CD4-positive, CD25-positive, alpha-beta regulatory T cell (primary cell): Measurements from ENCODE around the gene ASCC3. TPM values are rescaled to one million over a fixed set of nuclear protein-coding genes. Genes with fewer than 3 reads are reported as not detected.

Experiments used
- ATAC-seq, 2 donors: fragments of 150-1000 bp; cut with Tn5 transposase; one replicate each; pipeline ENCODE4 v1.10.0; 2021; ENCODE audit warnings: low read depth in 2 of 2, moderate number of reproducible peaks in 2 of 2, moderate library complexity in 1 of 2
- DNase-seq, 3 donors: peaks; one replicate each; pipeline versions ENCODE4 v3.0.0 to v3.0.0-alpha.2; 2012 to 2022; ENCODE audit warnings: mixed read lengths in 1 of 3
- H3K27ac ChIP-seq: one replicate; pipeline ENCODE4 v1.7.0; 2013; ENCODE audit warnings: mild to moderate bottlenecking, low read length; ENCODE audit not compliant: insufficient read depth, poor library complexity, severe bottlenecking
- H3K27me3 ChIP-seq: one replicate; pipeline ENCODE4 v1.7.0; 2013; ENCODE audit warnings: low read length; ENCODE audit not compliant: control insufficient read depth, insufficient read depth
- H3K36me3 ChIP-seq: one replicate; pipeline ENCODE4 v1.7.0; 2013; ENCODE audit warnings: mild to moderate bottlenecking, low read length, moderate library complexity; ENCODE audit not compliant: control insufficient read depth, insufficient read depth
- H3K4me1 ChIP-seq: 2 replicates; pipeline ENCODE4 v1.7.0; 2013; ENCODE audit warnings: mild to moderate bottlenecking, low read length; ENCODE audit not compliant: insufficient read depth, control insufficient read depth, poor library complexity, severe bottlenecking
- H3K4me3 ChIP-seq: one replicate; pipeline ENCODE4 v1.7.0; 2013; ENCODE audit warnings: low read depth, mild to moderate bottlenecking, low read length, moderate library complexity
- H3K9me3 ChIP-seq, 2 experiments: 1 replicate in 1 of 2; 2 replicates in 1 of 2; pipeline ENCODE4 v1.7.0; 2013; ENCODE audit warnings: low read length in 2 of 2, mild to moderate bottlenecking in 1 of 2, moderate library complexity in 1 of 2; ENCODE audit not compliant: control insufficient read depth in 2 of 2
- H3K27ac Mint-ChIP-seq, 3 donors: one replicate each; pipeline ENCODE4 v1.8.0; 2020 to 2022; ENCODE audit warnings: mild to moderate bottlenecking in 3 of 3, mixed read lengths in 3 of 3, moderate library complexity in 2 of 3
- H3K27me3 Mint-ChIP-seq: one replicate; pipeline ENCODE4 v1.8.0; 2022; ENCODE audit warnings: mild to moderate bottlenecking, mixed read lengths
- H3K36me3 Mint-ChIP-seq: one replicate; pipeline ENCODE4 v1.8.0; 2020; ENCODE audit warnings: mixed read lengths
- H3K4me1 Mint-ChIP-seq, 4 donors: one replicate each; pipeline ENCODE4 v1.8.0; 2020 to 2022; ENCODE audit warnings: mixed read lengths in 4 of 4, mild to moderate bottlenecking in 1 of 4
- H3K4me3 Mint-ChIP-seq, 4 donors: one replicate each; pipeline ENCODE4 v1.8.0; 2020 to 2022; ENCODE audit warnings: mild to moderate bottlenecking in 4 of 4, mixed read lengths in 4 of 4, moderate library complexity in 3 of 4
- H3K9me3 Mint-ChIP-seq, 7 donors: one replicate each; pipeline ENCODE4 v1.8.0; 2020 to 2022; ENCODE audit warnings: mixed read lengths in 7 of 7, mild to moderate bottlenecking in 3 of 7, moderate library complexity in 2 of 7
- polyA plus RNA-seq, 4 donors: library from polyadenylated mRNA; unstranded; fragments of 300-500 nt; fragmentation: Illumina TruSeq; gene quantifications; one replicate each; pipeline ENCODE4 v1.2.3, GENCODE V29; 2021
- total RNA-seq: library from RNA; stranded (reverse); gene quantifications from one replicate; pipeline ENCODE4 v1.2.3, GENCODE V29; 2022

Gene ASCC3
- total and polyA plus RNA-seq, 5 donors from 2014 or later, result 22.6 to 51.2 (median 29.2) TPM

DNA sequence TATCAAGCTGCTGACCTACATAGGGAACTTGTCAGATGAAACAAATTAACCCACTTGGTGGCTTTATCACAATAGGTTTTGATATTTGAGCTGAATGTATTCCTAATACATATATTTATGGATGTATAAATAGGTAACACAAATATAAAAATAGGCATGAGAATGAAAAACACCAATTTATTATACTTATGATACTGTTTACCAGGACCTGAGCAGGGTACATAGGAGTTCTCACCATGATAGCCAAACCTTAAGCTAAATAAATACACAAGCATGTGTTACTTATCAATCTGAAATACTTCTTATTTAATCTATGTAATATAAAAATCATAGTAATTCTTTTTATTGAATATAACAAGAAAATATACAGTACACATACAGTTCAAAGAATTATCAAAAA is 25.0 kb downstream of the ASCC3 start:
- DNase-seq (no peak), ATAC-seq (no peak)
- H3K27ac Mint-ChIP-seq, result no peak overlapping the region
- H3K4me3 Mint-ChIP-seq, result no peak overlapping the region
- Histone ChIP-seq H3K36me3 (peaks cover 44% of the 10 kb centered on the region), H3K27ac (no peak overlapping the region), H3K9me3 (peaks cover 29 to 30% of the 10 kb centered on the region in 2 experiments), H3K4me1 (no peaks in the 10 kb centered on the region), H3K4me3 (no peak overlapping the region), H3K27me3 (no peaks in the 10 kb centered on the region)
- H3K4me1 Mint-ChIP-seq, result peaks cover 5 to 8% (median 6%) of the 10 kb centered on the region in 4 donors
- peaks cover 55% of the 10 kb centered on the region for H3K36me3 Mint-ChIP-seq
- H3K9me3 Mint-ChIP-seq, result peaks cover 4 to 24% (median 6%) of the 10 kb centered on the region in 7 donors
- H3K27me3 Mint-ChIP-seq, result no peaks in the 10 kb centered on the region

DNA sequence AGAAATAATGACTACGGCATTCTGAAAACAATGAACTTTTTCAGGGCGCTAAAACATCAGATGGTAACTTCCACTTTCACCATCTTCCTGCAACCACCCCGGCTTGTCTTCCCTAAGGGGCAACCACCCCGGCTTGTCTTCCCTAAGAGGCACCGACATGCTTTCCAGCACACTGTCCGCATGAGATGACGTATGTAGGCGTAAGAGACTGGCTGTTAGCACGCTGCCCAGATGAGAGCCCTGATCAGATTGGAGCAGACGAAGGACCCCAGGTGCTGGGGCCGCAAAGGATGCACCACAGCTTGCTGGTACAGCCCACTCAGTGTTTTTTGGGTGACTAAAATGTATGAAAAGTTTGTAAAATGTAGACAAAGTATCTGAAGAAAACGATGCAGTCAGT is 29.3 kb downstream of the ASCC3 start:
- Mint-ChIP-seq H3K27me3 (no peaks in the 10 kb centered on the region), H3K4me3 (no peak overlapping the region), H3K4me1 (peaks cover 11 to 19% (median 13%) of the 10 kb centered on the region in 4 donors), H3K36me3 (peaks cover 42% of the 10 kb centered on the region), H3K27ac (no peak overlapping the region), H3K9me3 (peaks cover 0 to 7% (median 5%) of the 10 kb centered on the region in 7 donors)
- ATAC-seq (no peak), DNase-seq (no peak)
- Histone ChIP-seq H3K27me3 (no peaks in the 10 kb centered on the region), H3K4me3 (no peak overlapping the region), H3K9me3 (peaks cover 11 to 15% of the 10 kb centered on the region in 2 experiments), H3K27ac (no peak overlapping the region), H3K4me1 (no peaks in the 10 kb centered on the region), H3K36me3 (peaks cover 28% of the 10 kb centered on the region)

DNA sequence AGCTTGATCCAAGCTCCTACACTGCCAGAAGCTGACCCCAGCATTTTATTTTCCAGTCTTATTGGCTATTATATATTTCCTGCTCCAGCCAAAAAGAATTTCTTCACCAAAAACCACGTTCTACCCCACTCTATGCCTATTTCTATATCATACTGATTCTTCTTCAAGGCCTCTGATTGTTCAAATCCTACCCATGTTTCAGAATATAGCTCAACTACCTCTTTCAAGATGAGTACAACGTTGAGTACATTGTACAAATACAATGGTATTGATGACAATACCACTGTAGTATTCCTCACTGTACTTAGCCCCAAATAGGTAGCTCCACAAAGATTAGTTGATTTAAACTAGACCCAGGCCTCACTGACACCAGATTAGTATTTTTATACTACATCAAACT is 31.0 kb downstream of the ASCC3 start:
- Mint-ChIP-seq H3K27ac (peak overlapping the region in 1 of 3 donors; percentile 3), H3K4me1 (peaks cover 18 to 28% (median 24%) of the 10 kb centered on the region in 4 donors), H3K4me3 (no peak overlapping the region), H3K27me3 (no peaks in the 10 kb centered on the region), H3K9me3 (peaks cover 0 to 5% (median 1%) of the 10 kb centered on the region in 7 donors), H3K36me3 (peaks cover 36% of the 10 kb centered on the region)
- DNase-seq (no peak), ATAC-seq (no peak)
- Histone ChIP-seq H3K27me3 (no peaks in the 10 kb centered on the region), H3K4me3 (no peak overlapping the region), H3K27ac (no peak overlapping the region), H3K36me3 (peaks cover 19% of the 10 kb centered on the region), H3K4me1 (no peaks in the 10 kb centered on the region), H3K9me3 (no peaks in the 10 kb centered on the region)

DNA sequence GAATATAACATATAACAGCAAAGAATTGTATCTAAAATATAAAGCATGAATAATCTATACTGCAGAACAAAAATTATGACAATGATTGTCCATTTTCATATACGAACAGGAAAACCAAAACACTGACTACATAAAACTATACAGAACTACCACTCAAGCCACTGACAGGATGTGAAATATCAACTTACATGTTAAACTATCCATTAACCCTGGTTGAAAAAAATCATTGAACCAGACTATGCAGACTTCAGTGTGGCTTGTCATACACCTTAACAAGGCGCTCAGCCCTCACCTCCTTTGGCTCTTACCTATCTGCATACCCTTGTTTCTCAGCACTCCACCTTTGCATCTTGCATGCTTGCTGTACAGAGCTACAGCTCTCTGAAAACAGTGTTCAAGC is 34.9 kb downstream of the ASCC3 start:
- Histone ChIP-seq H3K27ac (no peak overlapping the region), H3K9me3 (no peaks in the 10 kb centered on the region), H3K4me3 (no peak overlapping the region), H3K4me1 (peaks cover 3% of the 10 kb centered on the region), H3K27me3 (no peaks in the 10 kb centered on the region), H3K36me3 (peaks cover 19% of the 10 kb centered on the region)
- no peak for DNase-seq
- peaks cover 32% of the 10 kb centered on the region for H3K36me3 Mint-ChIP-seq
- no peak overlapping the region for H3K27ac Mint-ChIP-seq
- no peak for ATAC-seq
- peaks cover 0 to 2% (median 0%) of the 10 kb centered on the region in 7 donors for H3K9me3 Mint-ChIP-seq
- no peak overlapping the region for H3K4me3 Mint-ChIP-seq
- H3K27me3 Mint-ChIP-seq, result no peaks in the 10 kb centered on the region
- H3K4me1 Mint-ChIP-seq, result peaks cover 17 to 44% (median 44%) of the 10 kb centered on the region in 4 donors

DNA sequence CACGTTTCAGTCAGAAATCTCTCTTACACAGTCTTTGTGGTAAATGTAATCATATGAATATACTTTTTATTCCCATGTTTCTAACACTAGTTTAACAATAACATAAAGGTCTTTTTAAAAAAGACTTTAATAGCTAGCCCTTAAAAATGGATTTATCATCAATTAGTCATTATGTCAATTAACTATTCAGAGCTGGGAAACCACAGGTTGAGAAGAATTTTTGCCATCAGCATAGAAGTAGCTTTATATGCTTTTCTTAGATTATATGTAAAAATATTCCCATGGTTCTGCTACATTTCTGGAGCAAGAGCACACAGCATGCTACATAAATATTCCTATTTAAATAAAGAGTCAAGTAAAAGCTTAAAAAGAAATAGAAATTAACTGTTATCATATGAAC is 35.5 kb downstream of the ASCC3 start:
- Mint-ChIP-seq H3K9me3 (peaks cover 0 to 2% (median 0%) of the 10 kb centered on the region in 7 donors), H3K27me3 (no peaks in the 10 kb centered on the region), H3K27ac (no peak overlapping the region), H3K4me3 (no peak overlapping the region), H3K4me1 (peaks cover 21 to 47% (median 46%) of the 10 kb centered on the region in 4 donors), H3K36me3 (peaks cover 35% of the 10 kb centered on the region)
- Histone ChIP-seq H3K4me3 (no peak overlapping the region), H3K27ac (no peak overlapping the region), H3K4me1 (peaks cover 3% of the 10 kb centered on the region), H3K9me3 (no peaks in the 10 kb centered on the region), H3K27me3 (no peaks in the 10 kb centered on the region), H3K36me3 (peaks cover 19% of the 10 kb centered on the region)
- DNase-seq (no peak), ATAC-seq (no peak)

DNA sequence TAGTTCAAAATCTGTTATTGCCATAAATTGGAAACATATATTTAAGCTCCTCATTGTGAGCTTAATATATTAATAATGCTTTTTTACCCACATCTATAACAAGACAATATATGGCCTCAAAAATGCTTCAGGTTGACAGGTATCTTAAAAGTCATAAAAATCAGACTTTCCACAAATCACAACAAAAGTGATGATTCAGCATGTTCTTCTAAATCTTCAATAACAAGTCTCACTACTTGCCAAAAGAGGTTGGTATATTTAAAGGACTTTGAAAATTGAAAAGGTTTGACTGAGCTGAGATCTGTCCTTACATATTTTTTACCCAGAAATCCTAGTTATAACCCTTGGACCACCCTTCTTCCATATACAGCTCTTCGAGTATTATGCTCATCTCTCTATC is 41.7 kb downstream of the ASCC3 start:
- no peak for DNase-seq
- no peak overlapping the region for H3K4me3 Mint-ChIP-seq
- H3K27me3 Mint-ChIP-seq, result no peaks in the 10 kb centered on the region
- peaks cover 3% of the 10 kb centered on the region for H3K4me1 ChIP-seq
- H3K36me3 ChIP-seq, result peaks cover 5% of the 10 kb centered on the region
- peaks cover 38% of the 10 kb centered on the region for H3K36me3 Mint-ChIP-seq
- no peak overlapping the region for H3K27ac Mint-ChIP-seq
- H3K27me3 ChIP-seq, result no peaks in the 10 kb centered on the region
- no peak overlapping the region for H3K27ac ChIP-seq
- H3K4me3 ChIP-seq, result no peak overlapping the region
- H3K9me3 ChIP-seq, result no peaks in the 10 kb centered on the region
- H3K9me3 Mint-ChIP-seq, result peaks cover 0 to 7% (median 3%) of the 10 kb centered on the region in 7 donors
- no peak for ATAC-seq
- peaks cover 22 to 52% (median 41%) of the 10 kb centered on the region in 4 donors for H3K4me1 Mint-ChIP-seq

DNA sequence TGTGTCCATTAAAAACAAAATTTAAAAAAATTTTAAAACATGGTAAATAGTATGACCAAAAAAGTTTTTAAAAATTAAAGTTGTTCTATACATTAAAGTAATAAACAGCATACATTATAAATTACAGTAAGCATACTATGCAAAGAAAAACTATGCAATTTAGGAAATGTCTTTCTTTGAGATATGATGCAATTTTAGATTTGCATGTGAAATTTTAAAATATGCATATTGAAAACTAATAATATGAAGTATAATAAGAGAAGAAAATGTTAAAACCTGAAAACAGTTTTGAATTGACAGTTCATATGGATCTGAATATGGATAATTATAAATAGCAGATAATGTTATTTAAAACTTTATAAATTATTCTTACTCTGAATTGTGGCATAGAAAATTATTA is 43.1 kb downstream of the ASCC3 start:
- ATAC-seq, result no peak
- no peaks in the 10 kb centered on the region for H3K4me1 ChIP-seq
- H3K9me3 ChIP-seq, result no peaks in the 10 kb centered on the region
- H3K4me1 Mint-ChIP-seq, result peaks cover 25 to 41% (median 34%) of the 10 kb centered on the region in 4 donors
- peaks cover 31% of the 10 kb centered on the region for H3K36me3 Mint-ChIP-seq
- H3K9me3 Mint-ChIP-seq, result peaks cover 0 to 7% (median 2%) of the 10 kb centered on the region in 7 donors
- no peak overlapping the region for H3K27ac ChIP-seq
- no peak overlapping the region for H3K4me3 ChIP-seq
- H3K27me3 ChIP-seq, result no peaks in the 10 kb centered on the region
- H3K27ac Mint-ChIP-seq, result no peak overlapping the region
- DNase-seq, result no peak
- peaks cover 3% of the 10 kb centered on the region for H3K36me3 ChIP-seq
- H3K4me3 Mint-ChIP-seq, result no peak overlapping the region
- no peaks in the 10 kb centered on the region for H3K27me3 Mint-ChIP-seq

DNA sequence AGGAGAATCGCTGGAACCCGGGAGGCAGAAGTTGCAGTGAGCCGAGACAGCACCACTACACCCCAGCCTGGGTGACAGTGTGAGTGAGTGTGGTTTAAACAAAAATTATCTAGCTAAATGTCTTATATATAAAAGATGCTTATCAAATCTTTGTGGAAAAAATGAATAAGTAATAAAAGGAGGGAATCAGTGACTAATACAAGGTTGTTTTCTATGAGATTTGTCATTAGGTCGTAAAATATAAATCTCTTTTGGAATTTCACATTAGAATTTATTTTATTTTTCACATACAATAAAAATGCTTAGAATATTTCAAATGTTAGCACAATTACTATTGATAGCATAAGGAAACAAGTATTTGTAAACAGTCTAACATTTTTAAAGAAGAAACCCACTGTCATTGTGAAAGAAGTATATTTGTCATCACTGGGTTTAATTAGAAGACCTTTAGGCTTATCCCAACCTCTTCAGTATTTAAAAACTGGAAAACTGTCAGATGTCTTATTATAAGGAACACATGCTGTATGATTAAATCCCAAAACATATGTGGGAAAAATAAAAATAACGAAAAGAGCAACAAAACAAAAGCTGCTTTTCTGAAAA is 47.1 kb downstream of the ASCC3 start:
- Mint-ChIP-seq H3K9me3 (peaks cover 0 to 7% (median 2%) of the 10 kb centered on the region in 7 donors), H3K27me3 (no peaks in the 10 kb centered on the region), H3K4me1 (peaks cover 22 to 25% (median 23%) of the 10 kb centered on the region in 4 donors), H3K4me3 (no peak overlapping the region), H3K27ac (no peak overlapping the region), H3K36me3 (peaks cover 26% of the 10 kb centered on the region)
- no peaks in the 10 kb centered on the region for H3K27me3 ChIP-seq
- no peaks in the 10 kb centered on the region for H3K9me3 ChIP-seq
- H3K27ac ChIP-seq, result no peak overlapping the region
- H3K4me1 ChIP-seq, result no peaks in the 10 kb centered on the region
- no peak overlapping the region for H3K4me3 ChIP-seq
- H3K36me3 ChIP-seq, result peaks cover 3% of the 10 kb centered on the region
- DNase-seq (no peak), ATAC-seq (no peak)
